KG1 (cell line): ENCODE measurements around the gene LUC7L3.
A peak's percentile ranks its signal among the peaks of the same experiment; 100 is the strongest.

ENCODE experiments used
- DNase-seq: peaks from one replicate; lab custom pipeline; 2025; lab: John Stamatoyannopoulos, UW

Gene LUC7L3

GRCh38 chr17:50762177-50762576 lies 42.8 kb downstream of the LUC7L3 start:
- no peak for DNase-seq

- DNase-seq = no peak
These were observed 44.5 kb downstream of the LUC7L3 start for GRCh38 chr17:50763716-50764475.

- no peak for DNase-seq
These were observed 45.3 kb downstream of the LUC7L3 start for GRCh38 chr17:50764734-50765149.

- DNase-seq = no peak
These were observed 46.2 kb downstream of the LUC7L3 start for GRCh38 chr17:50765454-50766221.

GRCh38 chr17:50766222-50767023 lies 47.0 kb downstream of the LUC7L3 start:
- no peak for DNase-seq

GRCh38 chr17:50767030-50767429 lies 47.6 kb downstream of the LUC7L3 start:
- DNase-seq = no peak

GRCh38 chr17:50767446-50767845 lies 48.0 kb downstream of the LUC7L3 start, which contains the start of gene ANKRD40CL:
TSS of gene ANKRD40CL (minus strand) at chr17:50767518. CDS start at chr17:50766913, 605 bp downstream.
- no peak for DNase-seq

GRCh38 chr17:50768346-50768761 lies 49.0 kb downstream of the LUC7L3 start:
- no peak for DNase-seq

GRCh38 chr17:50769884-50770283 lies 50.5 kb downstream of the LUC7L3 start:
- no peak for DNase-seq

GRCh38 chr17:50770346-50770745 lies 50.9 kb downstream of the LUC7L3 start:
- no peak for DNase-seq

GRCh38 chr17:50771991-50772785 lies 52.8 kb downstream of the LUC7L3 start:
- no peak for DNase-seq

- no peak for DNase-seq
These were observed 54.9 kb downstream of the LUC7L3 start for GRCh38 chr17:50774225-50774803.

- no peak for DNase-seq
These were observed 56.5 kb downstream of the LUC7L3 start for GRCh38 chr17:50775926-50776325.

- DNase-seq = no peak
These were observed 59.1 kb downstream of the LUC7L3 start for GRCh38 chr17:50778471-50778870.

GRCh38 chr17:50778988-50779387 lies 59.6 kb downstream of the LUC7L3 start:
- no peak for DNase-seq

- DNase-seq = no peak
These were observed 60.4 kb downstream of the LUC7L3 start for GRCh38 chr17:50779747-50780353.

GRCh38 chr17:50781167-50781566 lies 61.8 kb downstream of the LUC7L3 start:
- no peak for DNase-seq

GRCh38 chr17:50783193-50783660 lies 63.8 kb downstream of the LUC7L3 start:
- peak; percentile 49 for DNase-seq

GRCh38 chr17:50783905-50784304 lies 64.5 kb downstream of the LUC7L3 start:
- no peak for DNase-seq

GRCh38 chr17:50785126-50785525 lies 65.7 kb downstream of the LUC7L3 start:
- no peak for DNase-seq
